ENCODE measurements around the gene TMEM89.

Gene TMEM89

DNA sequence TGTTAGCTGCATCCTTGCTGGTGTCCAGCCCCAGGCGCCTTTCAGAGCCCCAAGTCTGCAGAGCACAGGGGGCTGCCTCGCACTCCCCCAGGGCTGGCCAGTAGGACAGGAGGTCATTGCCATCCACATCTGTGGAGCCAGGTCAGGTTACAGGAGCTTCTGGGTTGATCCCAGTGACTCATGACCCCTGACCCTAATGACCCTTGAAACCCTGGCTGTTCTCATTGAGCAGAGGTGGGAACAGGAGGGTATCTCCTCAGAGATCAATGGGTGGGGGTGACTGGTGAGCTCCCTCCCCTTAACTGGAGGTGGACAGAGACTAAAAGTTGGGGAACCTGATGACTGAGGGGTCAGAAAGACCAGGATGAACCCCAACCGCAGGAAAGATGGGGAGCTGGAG, 19.8 kb upstream of the TMEM89 start:
- no peak for DNase-seq

DNA sequence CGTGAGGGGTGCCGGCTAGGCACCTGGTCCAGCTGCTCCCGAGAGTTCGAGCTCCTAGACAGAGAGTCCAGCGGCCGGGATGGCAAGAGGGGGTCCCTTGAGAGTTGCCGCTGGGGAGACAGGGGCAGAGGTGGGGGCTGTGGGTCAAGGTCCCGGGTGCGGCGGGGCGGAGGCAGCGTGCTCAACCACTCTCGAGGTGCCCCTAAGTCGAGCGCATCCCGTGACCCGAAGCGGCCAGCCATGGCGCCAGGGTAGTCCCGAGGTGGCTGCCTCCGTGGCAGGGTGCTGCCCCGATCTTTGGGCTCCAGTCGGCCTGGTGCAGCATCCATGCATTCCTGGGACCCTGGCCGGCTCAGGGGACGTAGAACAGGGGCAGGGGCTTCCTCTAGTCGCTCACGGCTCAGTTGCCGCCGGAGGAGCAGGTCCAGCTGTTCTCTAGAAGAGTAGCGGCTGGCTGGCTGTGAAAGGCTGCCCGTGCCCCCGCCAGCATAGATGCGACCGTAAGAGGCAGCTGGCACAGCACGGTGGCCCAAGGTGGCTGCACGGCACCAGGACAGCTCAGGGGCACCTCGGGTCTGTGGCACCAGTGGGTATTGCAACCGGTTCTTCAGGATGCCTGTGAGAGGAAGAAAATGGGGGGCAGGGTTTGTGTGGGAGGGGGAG, 18.5 kb upstream of the TMEM89 start:
- no peak for DNase-seq

DNA sequence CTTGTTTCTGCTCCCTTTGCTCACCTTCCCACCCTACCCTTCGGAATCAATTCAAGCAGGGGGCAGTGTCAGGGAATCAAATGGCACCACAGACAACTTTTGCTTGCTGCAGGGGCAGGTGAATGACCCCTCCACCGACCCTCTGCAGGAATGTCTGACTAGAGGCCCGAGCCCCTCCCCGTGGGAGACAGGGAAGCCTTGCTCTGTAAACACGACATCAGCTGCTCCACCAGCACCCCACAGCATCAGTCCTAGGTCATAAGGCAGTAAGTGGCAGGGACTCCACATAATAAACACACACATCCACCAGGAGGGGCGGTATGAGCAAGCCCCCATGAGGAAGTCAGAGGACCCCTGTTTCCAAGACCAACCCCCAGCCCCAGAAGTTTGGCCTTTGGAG, 15.7 kb upstream of the TMEM89 start:
- no peak for DNase-seq

DNA sequence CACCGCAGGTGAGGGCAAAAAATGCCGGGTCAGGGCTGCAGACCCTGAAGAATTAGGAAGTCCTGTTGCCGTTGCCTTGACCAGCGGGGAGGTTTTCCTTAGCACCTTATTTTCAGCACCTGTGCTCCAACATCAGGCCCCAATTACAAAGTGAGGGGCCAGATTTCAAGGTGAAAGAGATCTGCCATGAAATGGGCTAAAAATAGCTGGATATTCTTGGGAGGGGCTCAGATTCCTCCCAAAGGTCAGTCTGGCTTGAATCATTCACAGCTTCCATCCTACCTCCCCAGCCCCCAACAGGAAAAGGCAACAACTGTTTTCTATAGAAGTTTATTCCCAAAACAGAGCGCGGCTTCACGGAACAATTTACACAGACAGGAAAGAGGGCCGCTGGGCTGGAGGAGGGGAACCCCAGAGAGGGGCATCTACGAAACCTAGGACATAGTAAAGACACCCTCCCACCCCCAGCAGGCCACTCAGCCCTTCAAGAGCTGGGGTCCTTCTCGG, 14.6 kb upstream of the TMEM89 start:
- DNase-seq = no peak

DNA sequence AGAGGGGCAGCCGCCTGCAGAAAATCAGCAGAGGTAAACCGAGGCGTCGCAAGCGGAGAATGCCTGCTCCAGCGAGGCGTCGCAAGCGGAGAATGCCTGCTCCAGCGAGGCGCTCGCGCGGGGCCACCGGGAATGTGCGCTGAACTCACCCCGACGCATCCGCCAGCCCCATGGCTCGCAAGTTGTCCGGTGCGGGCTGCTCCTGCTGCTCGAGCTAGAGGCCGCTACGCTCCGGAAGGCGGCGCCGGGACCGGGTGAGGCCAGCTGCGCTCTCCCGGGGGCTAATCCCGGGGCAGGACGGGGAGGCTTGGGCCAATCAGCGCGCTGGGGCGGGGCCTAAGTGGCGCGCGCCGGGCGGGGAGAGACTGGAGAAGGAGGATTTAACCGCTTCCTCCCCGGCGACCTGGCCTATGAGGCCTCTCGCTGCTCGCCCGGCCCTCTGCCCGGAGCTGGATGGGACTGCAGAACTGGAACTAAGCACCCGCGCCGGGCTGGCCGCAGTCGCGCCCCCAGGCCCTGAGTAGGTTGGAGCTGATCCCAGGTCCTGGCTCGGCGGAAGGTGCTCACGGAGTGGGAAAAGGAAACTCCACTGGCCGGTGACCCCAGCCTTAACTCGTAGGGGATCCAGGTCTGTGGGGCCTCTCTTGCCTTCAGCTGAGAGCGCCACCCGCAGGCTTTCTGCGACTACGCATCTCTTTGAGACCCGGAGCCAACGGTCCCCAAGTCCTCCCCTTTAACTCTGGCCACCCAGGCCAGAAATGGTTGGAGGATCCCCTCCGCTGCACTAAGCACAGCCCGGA, 13.9 kb upstream of the TMEM89 start, which contains the start of gene SLC26A6:
SLC26A6 (minus strand) TSS at position 240 of the 800 bp plus-strand sequence; CDS start at position 172, 68 bp downstream.
- DNase-seq = peak; percentile 96 to 97

DNA sequence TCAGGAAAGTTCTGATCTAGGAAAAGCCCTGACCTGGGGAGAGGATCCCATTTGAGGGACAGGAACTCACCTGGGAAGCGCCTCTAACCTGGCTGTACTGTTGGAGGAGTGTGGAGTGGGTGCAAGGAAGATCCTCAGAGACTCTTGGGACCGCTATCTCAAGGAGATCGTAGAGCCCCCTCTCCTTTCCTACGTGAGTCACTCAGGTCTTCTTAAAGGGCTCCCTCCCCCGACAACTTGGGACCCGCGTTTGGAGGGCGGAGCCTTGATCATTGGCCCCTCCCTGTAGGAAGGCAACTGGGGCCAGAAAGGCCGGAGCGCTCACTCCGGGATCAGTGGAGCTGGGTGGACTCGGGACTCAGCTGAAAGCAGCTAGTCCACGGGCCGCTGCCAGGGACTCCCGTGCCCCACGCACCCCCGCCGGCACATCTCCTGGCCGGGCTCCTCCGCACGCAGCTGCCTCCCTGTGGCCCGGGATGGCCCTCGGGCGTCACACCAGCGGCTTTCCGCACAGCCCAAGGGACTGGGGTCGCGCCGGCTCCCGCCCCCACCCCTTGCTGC, 13.2 kb upstream of the TMEM89 start:
- peak; percentile 25 to 34 for DNase-seq

DNA sequence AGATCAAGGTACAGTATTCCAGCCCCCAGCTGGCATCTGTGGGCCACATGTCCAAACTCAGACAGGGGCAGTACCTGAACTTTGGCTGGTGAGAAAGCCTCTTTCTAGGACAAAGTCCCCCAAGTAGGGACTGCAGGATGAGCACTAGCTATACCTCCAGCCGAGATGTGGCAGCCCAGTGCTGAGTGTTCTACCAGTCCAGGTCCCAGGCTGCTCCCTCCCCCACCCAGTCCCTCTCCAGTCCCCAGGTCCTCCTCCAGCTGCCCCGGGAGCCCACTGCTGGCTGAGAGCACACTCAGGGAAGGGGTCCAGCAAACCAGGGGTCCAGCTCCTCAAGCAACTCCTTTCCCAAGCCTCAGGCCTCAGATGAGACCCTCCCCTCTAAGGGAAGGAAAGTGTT, 12.2 kb upstream of the TMEM89 start:
- no peak for DNase-seq

DNA sequence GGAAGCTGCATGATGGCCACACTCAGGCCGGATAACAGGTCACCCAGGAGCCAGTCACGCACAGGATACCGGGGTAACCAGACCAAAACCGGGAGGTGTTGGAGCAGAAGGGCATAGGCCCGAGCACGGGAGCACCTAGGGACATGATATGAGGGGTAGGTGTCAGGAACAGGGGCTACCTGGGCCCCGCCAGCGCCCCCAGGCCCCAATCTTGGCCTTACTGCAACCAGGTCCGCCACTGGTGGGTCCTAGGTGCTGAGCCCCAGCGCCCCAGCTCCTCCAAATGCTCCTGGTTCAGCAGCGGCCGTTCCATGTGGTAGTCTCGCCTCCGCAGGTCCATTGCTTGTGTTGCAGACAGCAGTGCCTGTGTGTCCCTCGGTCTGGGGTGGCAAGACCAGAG, 11.7 kb upstream of the TMEM89 start:
- DNase-seq = no peak

DNA sequence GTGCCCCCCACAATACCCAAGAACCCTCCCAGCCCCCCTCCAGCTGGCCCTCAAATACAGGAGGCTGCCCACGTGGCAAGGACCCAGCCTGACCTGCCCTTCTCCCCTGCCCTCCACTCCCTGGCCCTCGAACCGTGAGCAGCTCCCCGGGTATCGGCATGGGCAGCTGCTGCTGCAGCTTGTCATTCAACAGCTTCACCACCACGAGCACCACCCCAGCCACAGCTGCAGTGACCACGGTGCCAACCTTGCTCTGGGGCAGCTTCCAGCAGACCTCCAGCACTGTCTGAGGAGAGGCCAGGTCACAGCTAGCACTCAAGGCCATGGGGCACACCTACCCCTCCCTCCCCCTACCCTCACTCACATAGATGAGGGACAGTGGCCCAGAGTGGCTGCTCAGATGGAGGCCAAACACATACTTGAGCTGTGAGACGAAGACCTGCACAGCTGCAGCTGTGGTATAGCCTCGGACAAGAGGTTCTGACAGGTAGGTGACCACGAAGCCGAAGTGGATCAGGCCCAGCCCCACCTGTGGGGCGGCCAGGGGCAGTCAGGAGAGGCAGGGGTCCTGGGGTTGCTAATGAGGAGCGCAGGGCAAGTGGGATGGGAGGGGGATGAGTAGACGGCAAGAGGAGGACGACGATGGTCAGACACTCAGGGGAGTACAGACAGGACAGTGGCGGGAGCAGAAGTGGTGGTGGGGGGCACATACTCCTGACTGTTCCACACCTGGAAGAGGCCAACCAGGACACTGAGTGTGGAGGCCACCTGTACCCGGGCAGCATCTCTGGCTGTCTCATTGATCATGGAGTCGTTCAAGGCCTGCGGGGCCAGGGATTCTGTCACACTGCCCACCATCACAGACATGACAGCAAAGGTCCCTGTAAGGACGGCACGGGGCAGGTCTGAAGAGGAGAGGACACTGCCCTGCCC, 10.2 kb upstream of the TMEM89 start:
- no peak for DNase-seq

DNA sequence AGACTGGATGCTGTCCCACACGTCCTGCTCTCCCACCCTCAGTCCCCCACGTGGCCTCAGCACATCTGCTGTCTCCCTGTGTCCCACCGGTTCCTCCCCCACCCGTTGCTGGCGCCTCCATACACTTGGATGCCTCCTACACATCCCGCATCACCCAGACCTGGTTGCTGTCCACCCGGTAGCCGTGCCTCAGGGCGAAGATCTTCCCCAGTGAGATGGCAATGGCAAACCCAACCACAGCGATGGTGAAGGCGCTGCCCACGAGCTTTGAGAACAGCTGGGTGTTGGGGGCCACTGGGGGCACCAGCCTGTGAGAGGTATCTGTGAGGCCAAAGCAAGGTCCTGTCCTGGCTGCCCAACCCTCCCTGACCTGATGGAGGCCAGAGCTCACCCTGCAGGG, 9.3 kb upstream of the TMEM89 start:
- no peak for DNase-seq

DNA sequence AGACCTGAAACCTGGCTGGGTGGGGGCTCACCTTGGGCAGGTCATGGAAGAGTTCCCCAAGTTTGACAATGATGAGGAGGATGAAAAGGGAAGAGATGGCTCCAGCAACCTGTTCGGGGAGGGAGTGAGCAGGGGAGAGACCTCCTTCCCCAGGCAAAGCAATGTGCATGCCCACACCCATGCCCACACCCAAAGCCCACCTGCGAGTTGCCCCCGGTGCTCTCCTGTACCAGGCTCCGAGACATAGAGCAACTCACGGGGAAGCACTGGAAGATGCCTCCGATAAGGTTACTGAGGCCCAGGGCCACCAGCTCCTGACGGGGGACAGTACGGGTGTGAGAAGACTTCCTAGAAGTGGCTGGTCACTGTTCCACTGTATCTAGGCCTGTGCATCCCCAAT, 8.8 kb upstream of the TMEM89 start:
- no peak for DNase-seq

DNA sequence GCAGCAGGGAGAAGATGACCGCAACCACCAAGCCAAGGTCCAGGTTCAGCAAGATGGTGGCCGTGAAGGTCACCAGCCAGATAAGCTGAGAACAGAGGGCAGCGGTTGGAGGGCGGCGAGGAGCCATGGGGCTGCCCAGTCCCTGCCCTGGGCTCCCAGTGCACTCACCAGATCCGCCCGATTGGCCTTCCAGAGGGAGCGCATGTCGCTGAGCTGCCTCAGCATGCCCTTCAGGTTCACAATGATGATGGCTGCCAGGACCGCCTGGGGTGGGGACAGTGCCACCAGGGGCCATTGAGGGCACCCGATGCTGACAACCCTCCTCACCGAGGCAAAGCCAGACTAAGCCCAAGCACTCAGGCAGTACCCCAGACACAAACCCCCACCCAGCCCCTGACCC, 8.3 kb upstream of the TMEM89 start:
- DNase-seq = no peak

DNA sequence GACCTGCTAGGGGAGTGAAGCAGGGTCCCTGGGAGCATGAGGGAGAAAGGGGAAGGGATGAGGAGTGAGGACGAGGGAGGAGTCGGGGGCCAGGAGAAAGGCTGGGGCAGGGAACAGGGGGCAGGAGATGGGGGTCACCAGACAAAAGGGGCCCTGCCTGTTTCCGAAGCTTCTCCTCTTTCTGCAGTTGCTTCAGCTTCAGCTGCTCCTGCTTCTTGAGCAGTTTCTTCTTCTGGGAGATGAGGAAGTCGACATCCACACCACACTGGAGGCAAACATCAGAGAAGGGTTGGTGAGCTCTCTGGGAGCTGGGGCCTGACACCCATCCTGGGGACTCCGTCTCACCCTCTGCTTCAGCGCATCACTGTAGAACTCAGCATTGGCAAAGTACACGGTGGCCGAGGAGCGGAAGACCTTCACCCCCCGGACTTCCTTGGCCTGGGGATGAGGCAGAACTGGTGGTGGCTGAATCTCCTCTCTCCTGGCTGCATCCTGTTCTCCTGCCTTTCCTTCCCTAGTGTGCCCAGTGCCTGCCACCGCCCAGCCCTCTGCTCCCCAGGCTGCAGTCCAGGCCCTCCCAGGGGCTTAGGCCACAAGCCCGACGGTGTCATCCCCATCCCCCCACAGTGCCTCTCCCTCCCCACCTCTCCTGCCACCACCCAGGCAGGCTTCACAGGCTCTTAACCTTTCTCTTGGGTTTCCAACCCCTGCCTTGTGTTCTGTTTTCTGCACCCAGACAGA, 6.9 kb upstream of the TMEM89 start:
- no peak for DNase-seq

DNA sequence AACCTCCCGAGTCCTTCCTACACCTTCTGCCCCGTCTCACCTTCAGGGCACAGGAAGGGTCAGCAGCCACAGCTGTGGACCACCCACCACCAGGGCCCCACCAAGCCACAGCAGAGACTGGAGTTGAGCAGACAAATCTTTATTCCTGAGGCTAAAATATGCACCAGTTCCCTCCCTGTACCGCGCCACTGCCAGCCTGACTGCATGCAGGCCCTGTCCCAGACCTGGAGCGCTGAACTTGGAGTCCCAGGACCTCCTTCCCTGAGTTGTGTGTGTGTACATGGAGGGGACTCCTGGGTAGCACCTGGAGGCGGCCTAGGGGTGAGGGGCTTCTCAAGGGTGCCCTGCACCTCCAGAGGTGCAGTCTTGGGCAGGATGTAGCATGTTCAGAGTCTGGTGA, 4.0 kb upstream of the TMEM89 start:
- DNase-seq = no peak

DNA sequence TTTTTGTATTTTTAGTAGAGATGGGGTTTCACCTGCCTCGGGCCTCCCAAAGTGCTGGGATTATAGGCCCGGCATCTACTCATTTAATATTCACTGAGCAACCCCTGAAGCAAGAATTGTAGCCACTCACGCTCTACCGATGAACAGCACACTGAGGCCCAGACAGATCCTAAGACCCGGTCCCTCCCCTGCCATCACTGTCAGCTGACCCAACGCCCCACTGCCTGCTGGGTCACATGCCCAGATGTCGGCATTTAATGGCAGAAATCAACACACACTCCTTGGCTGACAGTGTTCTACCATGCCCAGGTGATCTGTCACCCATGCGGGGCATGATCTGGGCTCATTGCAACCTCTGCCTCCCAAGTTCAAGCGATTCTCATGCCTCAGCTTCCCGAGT, 3.2 kb upstream of the TMEM89 start:
- DNase-seq = no peak

DNA sequence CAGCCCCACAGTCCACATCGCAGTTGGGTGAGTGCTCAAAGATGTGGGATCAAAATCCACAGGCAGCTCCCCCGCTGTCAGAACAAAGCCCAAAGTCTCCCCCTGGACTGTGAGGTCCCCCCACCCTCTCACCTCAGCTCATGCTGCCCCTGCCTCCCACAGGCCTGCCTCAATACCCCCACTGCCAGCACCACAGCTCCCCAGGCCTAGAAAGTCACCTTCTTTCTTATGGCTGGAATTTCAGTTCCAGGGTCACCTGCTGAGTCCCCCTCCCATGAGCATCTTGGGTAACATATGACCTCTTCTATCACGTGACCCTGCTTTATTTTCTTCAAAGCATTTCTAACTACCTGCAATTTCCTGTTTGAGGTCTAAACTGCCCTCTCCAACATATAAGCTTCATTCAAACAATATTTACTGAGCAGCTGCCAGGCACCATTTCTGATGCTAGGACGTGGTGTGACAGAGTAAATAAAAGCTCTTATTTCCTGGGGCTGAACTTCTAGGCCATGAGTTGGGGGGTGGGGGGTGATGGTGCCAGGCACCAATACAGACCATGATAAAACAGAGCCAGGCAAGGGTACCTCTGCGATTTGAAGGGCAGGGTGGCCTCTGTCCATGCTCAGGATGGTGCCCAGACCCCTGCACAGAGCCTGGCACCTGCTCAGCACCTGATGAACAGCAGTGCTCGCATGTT, 2.4 kb upstream of the TMEM89 start:
- DNase-seq = no peak

DNA sequence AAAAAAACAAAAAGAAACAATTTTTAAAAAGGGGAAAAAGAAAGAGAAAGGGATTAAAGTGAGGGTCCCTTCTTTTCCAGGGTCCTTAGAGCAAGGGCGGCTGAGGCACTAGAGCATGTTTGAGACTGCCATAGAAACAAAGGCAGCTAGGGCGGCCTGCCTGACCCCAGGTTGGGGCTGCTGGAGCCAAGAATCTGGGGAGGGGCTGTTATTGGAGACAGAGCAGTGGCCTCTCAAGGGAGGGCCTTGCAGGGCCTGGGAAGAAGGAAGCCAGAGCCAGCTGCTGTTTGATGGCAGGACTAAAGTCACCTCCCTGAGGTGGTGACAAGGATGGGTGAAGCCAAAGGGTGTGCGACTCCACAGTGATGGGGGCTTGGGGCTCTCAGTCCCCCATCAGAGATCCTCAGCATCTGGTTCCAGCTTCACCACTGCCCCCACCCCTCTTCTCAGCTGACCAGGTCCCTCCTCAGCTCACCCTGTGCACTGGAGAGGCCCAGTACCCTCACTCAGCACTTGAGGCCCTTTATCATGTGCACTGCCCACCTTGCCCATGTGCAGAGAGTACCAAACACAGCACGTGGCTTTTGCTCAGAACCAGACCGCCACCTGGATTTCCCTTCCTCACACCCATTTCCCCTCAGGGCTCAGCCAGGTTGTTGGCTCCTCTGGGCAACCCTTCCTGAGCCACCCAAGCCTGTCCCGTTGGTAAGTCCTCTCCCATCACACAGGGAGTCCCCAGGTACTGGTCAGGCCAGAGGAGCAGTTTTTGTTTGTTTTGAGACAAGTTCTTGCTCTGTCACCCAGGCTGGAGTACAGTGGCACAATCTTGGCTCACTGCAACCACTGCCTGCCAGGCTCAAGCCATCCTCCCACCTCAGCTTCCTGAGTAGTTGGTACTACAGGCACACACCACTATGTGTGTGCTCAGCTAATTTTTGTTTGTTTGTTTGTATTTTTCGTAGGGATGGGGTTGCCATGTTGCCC, 1.7 kb downstream of the TMEM89 start:
- no peak for DNase-seq

DNA sequence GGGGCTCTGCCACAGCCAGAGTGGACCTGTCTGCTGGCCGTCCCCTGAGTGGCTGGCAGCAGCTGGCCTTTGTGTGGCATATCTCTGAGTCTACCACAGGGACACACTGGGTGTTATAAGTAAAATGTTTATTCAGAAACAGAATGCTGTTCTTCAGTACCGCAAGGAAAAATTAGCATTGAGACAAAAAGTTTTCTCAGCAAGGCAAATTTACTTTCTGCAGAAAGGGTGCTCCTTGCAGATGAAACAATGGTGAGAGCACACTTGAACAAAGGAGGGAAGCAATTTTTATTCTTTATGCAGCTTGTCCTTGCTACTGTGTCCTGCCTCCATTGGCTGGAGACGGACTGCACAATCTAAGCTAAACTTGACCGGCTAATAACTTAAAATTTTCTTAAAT, 4.0 kb downstream of the TMEM89 start:
- peak; percentile 18 to 26 for DNase-seq

DNA sequence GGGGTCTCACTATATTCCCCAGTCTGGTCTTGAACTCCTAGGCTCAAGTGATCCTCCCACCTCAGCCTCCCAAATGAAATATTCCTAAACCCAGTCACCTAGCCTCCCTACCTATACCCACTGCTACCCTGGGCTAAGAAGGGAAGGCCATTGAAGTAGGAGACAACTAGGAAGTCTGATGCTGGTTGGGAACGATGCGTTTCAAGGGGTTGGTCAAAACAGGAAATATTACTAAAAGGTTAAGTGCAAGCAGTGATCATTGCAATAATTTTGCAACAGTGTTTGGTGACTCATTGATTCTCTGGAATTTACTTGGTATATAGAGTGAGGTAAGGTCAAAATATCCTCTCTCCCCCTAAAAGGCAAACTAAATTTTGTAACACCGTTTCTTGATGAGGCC, 7.5 kb downstream of the TMEM89 start:
- DNase-seq = peak; percentile 81 to 96

DNA sequence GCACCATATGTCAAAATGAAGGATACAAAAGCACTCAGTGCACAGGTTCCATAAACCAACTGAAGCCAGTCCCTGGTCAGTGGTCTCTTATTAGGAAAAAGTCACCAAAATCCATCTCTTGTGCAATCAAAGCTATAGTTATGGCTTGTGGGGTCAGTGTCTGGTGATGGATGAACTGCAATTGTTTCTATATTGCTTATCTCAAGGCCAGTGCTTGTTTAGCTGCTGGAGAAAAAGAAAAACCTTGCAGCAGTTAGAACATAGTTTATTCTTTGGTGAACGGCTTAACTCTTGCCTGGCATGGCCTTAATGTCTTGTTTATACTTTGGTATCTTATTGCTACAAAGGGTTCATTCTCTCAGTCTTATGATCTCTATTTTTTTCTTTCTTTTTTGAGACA, 9.3 kb downstream of the TMEM89 start:
- DNase-seq = no peak
